Naive thymus-derived CD8-positive, alpha-beta T cell (primary cell): ENCODE data around the gene PPP2R5C. TPM values are rescaled to one million over a fixed set of nuclear protein-coding genes. Genes with fewer than 3 reads are reported as not detected.
"Not testable (repeated sequence)": the region's sequence is repeated elsewhere in the genome, so short reads cannot be mapped to it uniquely, and the experiment has no call there.

ENCODE experiments used
- ATAC-seq, 2 donors: fragments of 150-1000 bp; cut with Tn5 transposase in 1 of 2; sonication (Bioruptor Pico), chemical (Tn5 transposase) in 1 of 2; 1 replicate in 1 of 2; 2 replicates in 1 of 2; pipeline ENCODE4 v1.10.0; 2021; ENCODE audit warnings: mild to moderate bottlenecking in 2 of 2, moderate library complexity in 2 of 2
- POLR2A ChIA-PET: fragments of 350-600 bp; sonication (Branson Sonifier 250); formaldehyde crosslinking; loops from one replicate; lab custom pipeline; 2021; ENCODE audit warnings: antibody characterized with exemption; lab: Charles Lee
- DNase-seq, 10 donors: peaks; one replicate each; pipeline versions ENCODE4 v3.0.0 to v3.0.0-alpha.2; 2020 to 2022
- H3K27ac Mint-ChIP-seq, 10 donors: one replicate each; pipeline ENCODE4 v1.8.0; 2020 to 2022; ENCODE audit warnings: mild to moderate bottlenecking in 10 of 10, mixed read lengths in 10 of 10, moderate library complexity in 4 of 10, inconsistent platforms in 1 of 10
- H3K27me3 Mint-ChIP-seq, 5 donors: one replicate each; pipeline ENCODE4 v1.8.0; 2021 to 2022; ENCODE audit warnings: mixed read lengths in 5 of 5
- H3K36me3 Mint-ChIP-seq, 3 donors: one replicate each; pipeline ENCODE4 v1.8.0; 2020 to 2022; ENCODE audit warnings: mixed read lengths in 3 of 3, mild to moderate bottlenecking in 2 of 3, inconsistent platforms in 1 of 3
- H3K4me1 Mint-ChIP-seq, 4 donors: one replicate each; pipeline ENCODE4 v1.8.0; 2021 to 2022; ENCODE audit warnings: mixed read lengths in 4 of 4
- H3K4me3 Mint-ChIP-seq, 10 donors: one replicate each; pipeline ENCODE4 v1.8.0; 2020 to 2022; ENCODE audit warnings: mild to moderate bottlenecking in 10 of 10, mixed read lengths in 10 of 10, moderate library complexity in 6 of 10, inconsistent platforms in 1 of 10
- H3K9me3 Mint-ChIP-seq, 9 donors: one replicate each; pipeline ENCODE4 v1.8.0; 2020 to 2022; ENCODE audit warnings: mixed read lengths in 9 of 9, mild to moderate bottlenecking in 3 of 9, inconsistent platforms in 1 of 9, moderate library complexity in 1 of 9
- polyA plus RNA-seq, 3 donors: library from polyadenylated mRNA; unstranded; fragments of 300-500 nt; fragmentation: Illumina TruSeq; gene quantifications; one replicate each; pipeline ENCODE4 v1.2.3, GENCODE V29; 2021
- total RNA-seq, 8 experiments: library from RNA in 2 of 8; stranded (reverse) in 2 of 8; gene quantifications; one replicate each; pipeline ENCODE4 v1.2.3 and lab custom pipeline; 2021 to 2026

PPP2R5C gene
- 100 to 1,000 TPM; 411 to 418 TPM for total RNA-seq
- polyA plus RNA-seq = 100 to 1,000 TPM; 143 to 237 (median 172) TPM
- total RNA-seq (lab: John Stamatoyannopoulos, UW) = 239 to 675 (median 440) reads per million in 6 experiments

GRCh38 chr14:101761032-101761880 is at the start of gene PPP2R5C:
Gene PPP2R5C (plus strand): TSS chr14:101761709. CDS start chr14:101761894, 185 bp downstream.
- peak within 1 kb of the TSS; percentile 43 to 96 (median 92) for H3K27ac Mint-ChIP-seq
- ATAC-seq = peak; percentile 71 to 73

DNA sequence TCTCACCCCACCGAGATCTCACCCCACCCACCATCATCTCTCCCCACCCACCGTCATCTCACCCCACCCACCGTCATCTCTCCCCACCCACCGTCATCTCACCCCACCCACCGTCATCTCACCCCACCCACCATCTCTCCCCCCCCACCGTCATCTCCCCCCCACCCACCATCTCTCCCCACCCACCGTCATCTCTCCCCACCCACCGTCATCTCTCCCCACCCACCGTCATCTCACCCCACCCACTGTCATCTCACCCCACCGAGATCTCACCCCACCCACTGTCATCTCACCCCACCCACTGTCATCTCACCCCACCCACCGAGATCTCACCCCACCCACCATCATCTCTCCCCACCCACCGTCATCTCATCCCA is 49.7 kb upstream of the PPP2R5C start:
- peak overlapping the region in 2 of 10 donors; percentile 38 to 89 for H3K27ac Mint-ChIP-seq

More at GRCh38 chr14:101761032-101761880, at the start of gene PPP2R5C:
- DNase-seq = peak; percentile 80 to 94 (median 89)
- peaks cover 0 to 28% (median 5%) of the 10 kb centered on the region in 3 donors for H3K36me3 Mint-ChIP-seq
- H3K4me3 Mint-ChIP-seq = peak within 1 kb of the TSS; percentile 87 to 98 (median 93)
- H3K27me3 Mint-ChIP-seq = no peaks in the 10 kb centered on the region
- H3K9me3 Mint-ChIP-seq = no peaks in the 10 kb centered on the region
- H3K4me1 Mint-ChIP-seq = peaks cover 14 to 36% (median 26%) of the 10 kb centered on the region in 4 donors
- POLR2A ChIA-PET = interaction anchor here (0.7 to 3.4 kb wide), 15 partner anchors 10 to 1215 kb away, joined by 3 to 21 read pairs (median 9); no protein-coding TSS in a partner anchor

DNA sequence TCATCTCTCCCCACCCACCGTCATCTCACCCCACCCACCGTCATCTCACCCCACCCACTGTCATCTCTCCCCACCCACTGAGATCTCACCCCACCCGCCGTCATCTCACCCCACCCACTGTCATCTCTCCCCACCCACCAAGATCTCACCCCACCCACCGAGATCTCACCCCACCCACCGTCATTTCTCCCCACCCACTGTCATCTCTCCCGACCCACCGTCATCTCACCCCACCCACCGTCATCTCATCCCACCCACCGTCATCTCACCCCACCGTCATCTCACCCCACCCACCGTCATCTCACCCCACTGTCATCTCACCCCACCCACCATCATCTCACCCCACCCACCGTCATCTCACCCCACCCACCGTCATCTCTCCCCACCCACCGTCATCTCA is 49.2 kb upstream of the PPP2R5C start:
- H3K9me3 Mint-ChIP-seq, H3K36me3 Mint-ChIP-seq, POLR2A ChIA-PET, H3K4me3 Mint-ChIP-seq, H3K27ac Mint-ChIP-seq, DNase-seq, ATAC-seq, H3K27me3 Mint-ChIP-seq: not testable (repeated sequence)
- peaks cover 5 to 45% (median 24%) of the 10 kb centered on the region in 4 donors for H3K4me1 Mint-ChIP-seq

More for the DNA sequence above, 49.7 kb upstream of the PPP2R5C start:
- H3K9me3 Mint-ChIP-seq, H3K4me3 Mint-ChIP-seq, POLR2A ChIA-PET, ATAC-seq, DNase-seq, H3K27me3 Mint-ChIP-seq, H3K36me3 Mint-ChIP-seq: not testable (repeated sequence)
- peaks cover 7 to 47% (median 26%) of the 10 kb centered on the region in 4 donors for H3K4me1 Mint-ChIP-seq

- H3K4me3 Mint-ChIP-seq, DNase-seq, H3K9me3 Mint-ChIP-seq, ATAC-seq, H3K36me3 Mint-ChIP-seq, POLR2A ChIA-PET, H3K27me3 Mint-ChIP-seq: not testable (repeated sequence)
- Mint-ChIP-seq H3K27ac (peak overlapping the region in 1 of 10 donors; percentile 96), H3K4me1 (peaks cover 5 to 44% (median 17%) of the 10 kb centered on the region in 4 donors)
Measured at GRCh38 chr14:101713091-101713490, 48.4 kb upstream of the PPP2R5C start.

GRCh38 chr14:101713621-101714349 is 47.7 kb upstream of the PPP2R5C start:
- peak overlapping the region in 9 of 10 donors; percentile 56 to 96 (median 77) for H3K27ac Mint-ChIP-seq
- no peak for ATAC-seq
- peaks cover 5 to 41% (median 14%) of the 10 kb centered on the region in 4 donors for H3K4me1 Mint-ChIP-seq
- H3K36me3 Mint-ChIP-seq = no peaks in the 10 kb centered on the region
- POLR2A ChIA-PET = no interaction called here
- H3K9me3 Mint-ChIP-seq = no peaks in the 10 kb centered on the region
- peak overlapping the region in 2 of 10 donors; percentile 11 to 62 for H3K4me3 Mint-ChIP-seq
- DNase-seq = no peak
- H3K27me3 Mint-ChIP-seq = no peaks in the 10 kb centered on the region

DNA sequence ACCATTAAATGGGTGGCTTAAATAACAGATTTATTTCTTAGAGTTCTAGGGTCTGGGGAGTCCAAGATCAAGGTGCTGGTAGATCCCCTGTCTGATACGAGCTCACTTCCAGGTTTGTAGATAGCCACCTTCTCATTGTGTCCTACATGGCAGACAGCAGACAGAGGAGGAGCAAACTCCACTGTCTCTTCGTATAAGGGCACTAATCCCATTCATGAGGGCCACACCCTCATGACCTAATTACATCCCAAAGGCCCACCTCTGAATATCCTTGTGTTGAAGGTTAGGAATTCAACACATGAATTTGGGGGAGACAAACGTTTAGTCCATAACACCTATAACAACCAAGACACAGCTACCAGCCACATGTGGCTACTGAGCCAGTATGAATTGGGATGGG is 47.1 kb upstream of the PPP2R5C start:
- peaks cover 5 to 42% (median 17%) of the 10 kb centered on the region in 4 donors for H3K4me1 Mint-ChIP-seq
- POLR2A ChIA-PET = no interaction called here
- no peaks in the 10 kb centered on the region for H3K36me3 Mint-ChIP-seq
- peak overlapping the region in 5 of 10 donors; percentile 24 to 96 (median 66) for H3K27ac Mint-ChIP-seq
- no peak overlapping the region for H3K4me3 Mint-ChIP-seq
- DNase-seq (no peak), ATAC-seq (no peak)
- H3K27me3 Mint-ChIP-seq = peaks cover 0 to 2% (median 0%) of the 10 kb centered on the region in 5 donors
- H3K9me3 Mint-ChIP-seq = no peaks in the 10 kb centered on the region

- H3K4me3 Mint-ChIP-seq = no peak overlapping the region
- no peaks in the 10 kb centered on the region for H3K36me3 Mint-ChIP-seq
- H3K4me1 Mint-ChIP-seq = peaks cover 5 to 50% (median 27%) of the 10 kb centered on the region in 4 donors
- peak overlapping the region in 5 of 10 donors; percentile 25 to 96 (median 60) for H3K27ac Mint-ChIP-seq
- ATAC-seq = no peak
- H3K27me3 Mint-ChIP-seq = peaks cover 0 to 2% (median 0%) of the 10 kb centered on the region in 5 donors
- no peaks in the 10 kb centered on the region for H3K9me3 Mint-ChIP-seq
- DNase-seq = no peak
- POLR2A ChIA-PET = no interaction called here
Measured at GRCh38 chr14:101715210-101716076, 46.1 kb upstream of the PPP2R5C start.

- H3K36me3 Mint-ChIP-seq = no peaks in the 10 kb centered on the region
- H3K9me3 Mint-ChIP-seq = no peaks in the 10 kb centered on the region
- DNase-seq (peak in 1 of 10 donors; percentile 11), ATAC-seq (no peak)
- H3K4me1 Mint-ChIP-seq = peaks cover 6 to 48% (median 28%) of the 10 kb centered on the region in 4 donors
- H3K4me3 Mint-ChIP-seq = no peak overlapping the region
- POLR2A ChIA-PET = no interaction called here
- H3K27ac Mint-ChIP-seq = peak overlapping the region in 3 of 10 donors; percentile 23 to 96 (median 74)
- H3K27me3 Mint-ChIP-seq = peaks cover 0 to 2% (median 0%) of the 10 kb centered on the region in 5 donors
Measured at GRCh38 chr14:101716077-101716950, 45.2 kb upstream of the PPP2R5C start.

GRCh38 chr14:101716956-101717662 is 44.4 kb upstream of the PPP2R5C start:
- Mint-ChIP-seq H3K4me1 (peaks cover 7 to 56% (median 35%) of the 10 kb centered on the region in 4 donors), H3K27me3 (peaks cover 0 to 2% (median 0%) of the 10 kb centered on the region in 5 donors), H3K4me3 (peak overlapping the region in 1 of 10 donors; percentile 26), H3K9me3 (no peaks in the 10 kb centered on the region), H3K27ac (peak overlapping the region in 8 of 10 donors; percentile 19 to 89 (median 36)), H3K36me3 (no peaks in the 10 kb centered on the region)
- POLR2A ChIA-PET = interaction anchor here (0.7 kb wide), 1 partner anchor 16 kb away, joined by 3 read pairs; no protein-coding TSS in a partner anchor
- peak in 1 of 10 donors; percentile 14 for DNase-seq
- no peak for ATAC-seq

GRCh38 chr14:101717663-101718490 is 43.6 kb upstream of the PPP2R5C start:
- H3K27me3 Mint-ChIP-seq = peaks cover 0 to 2% (median 0%) of the 10 kb centered on the region in 5 donors
- POLR2A ChIA-PET = interaction anchor here (0.7 kb wide), 1 partner anchor 15 kb away, joined by 3 read pairs; no protein-coding TSS in a partner anchor
- no peaks in the 10 kb centered on the region for H3K36me3 Mint-ChIP-seq
- no peaks in the 10 kb centered on the region for H3K9me3 Mint-ChIP-seq
- ATAC-seq (no peak), DNase-seq (peak in 1 of 10 donors; percentile 6)
- H3K4me1 Mint-ChIP-seq = peaks cover 13 to 63% (median 42%) of the 10 kb centered on the region in 4 donors
- H3K27ac Mint-ChIP-seq = peak overlapping the region in 7 of 10 donors; percentile 24 to 89 (median 59)
- H3K4me3 Mint-ChIP-seq = peak overlapping the region in 1 of 10 donors; percentile 18
